Measurements from ENCODE around the gene PYCARD. TPM values are rescaled to one million over a fixed set of nuclear protein-coding genes. Genes with fewer than 3 reads are reported as not detected.

The PYCARD gene
- total RNA-seq, 1 donor: 85.9 TPM

- H3K4me3 ChIP-seq (ENCODE audit: low read depth, low read length): no peak overlapping the region
- no peak for DNase-seq (ENCODE audit: low read depth)
- no peak for TF ChIP-seq CTCF (IDR thresholded peaks at IDR 0.05; ENCODE audit: insufficient read depth, low read depth, low read length)
Observed at GRCh38 chr16:31194898-31195297, 7.7 kb downstream of the PYCARD start.

GRCh38 chr16:31193874-31194273 is 8.7 kb downstream of the PYCARD start:
- DNase-seq (ENCODE audit: low read depth): no peak
- no peak for TF ChIP-seq CTCF (IDR thresholded peaks at IDR 0.05; ENCODE audit: insufficient read depth, low read depth, low read length)
- no peak overlapping the region for H3K4me3 ChIP-seq (ENCODE audit: low read depth, low read length)

GRCh38 chr16:31192856-31193642 is 9.5 kb downstream of the PYCARD start:
- no peak for TF ChIP-seq CTCF (IDR thresholded peaks at IDR 0.05; ENCODE audit: insufficient read depth, low read depth, low read length)
- no peak for DNase-seq (ENCODE audit: low read depth)
- no peak overlapping the region for H3K4me3 ChIP-seq (ENCODE audit: low read depth, low read length)

GRCh38 chr16:31191697-31192428 is 10.7 kb downstream of the PYCARD start:
- DNase-seq (ENCODE audit: low read depth): no peak
- no peak for TF ChIP-seq CTCF (IDR thresholded peaks at IDR 0.05; ENCODE audit: insufficient read depth, low read depth, low read length)
- no peak overlapping the region for H3K4me3 ChIP-seq (ENCODE audit: low read depth, low read length)

- no peak overlapping the region for H3K4me3 ChIP-seq (ENCODE audit: low read depth, low read length)
- no peak for DNase-seq (ENCODE audit: low read depth)
- TF ChIP-seq CTCF (IDR thresholded peaks at IDR 0.05; ENCODE audit: insufficient read depth, low read depth, low read length): no peak
Observed at GRCh38 chr16:31190818-31191444, 11.6 kb downstream of the PYCARD start.

GRCh38 chr16:31190061-31190460 is 12.5 kb downstream of the PYCARD start:
- no peak for TF ChIP-seq CTCF (IDR thresholded peaks at IDR 0.05; ENCODE audit: insufficient read depth, low read depth, low read length)
- H3K4me3 ChIP-seq (ENCODE audit: low read depth, low read length): no peak overlapping the region
- no peak for DNase-seq (ENCODE audit: low read depth)
